Heart left ventricle (tissue), 13 donors: Measurements from ENCODE around the gene SH3RF3.

ENCODE experiments used
- POLR2A ChIP-seq, 2 donors: fragments of 450-650 bp; IDR thresholded peaks; one replicate each; pipeline ENCODE4 v1.6.1; 2017; ENCODE audit warnings: antibody characterized with exemption in 2 of 2, mild to moderate bottlenecking in 2 of 2, moderate library complexity in 2 of 2
- TF ChIP-seq, protein P1 (sequence below), 12 donors: fragments of 200-600 bp; sonication (generic) in 4 of 12; IDR thresholded peaks; one replicate each; pipeline versions ENCODE4 v1.5.0 to v1.8.0; 2018 to 2022; ENCODE audit warnings: antibody characterized with exemption in 12 of 12, mild to moderate bottlenecking in 5 of 12
- donor health status: ischemic (EF 13 %, LVEDD 7.1; RV severe dilation, severe dysfunction).
- donor health status: DM: no; HTN: yes; CAD: no.
- donor health status: DM: no; HTN: no; CAD: no.
- donor health status: ischemic (EF 25% LVEDD 6.9; RV normal size, moderate dysfunction).
- donor health status: ischemic (EF 25% LVEDD 5.7; RV mildly dilated, moderate dysfunction).
- donor health status: ischemic (EF 35%, LVEDD 5.7; RV mildly dilated, moderate dysfunction).
- donor health status: nonischemic (EF 11% LVEDD 7.7; RV severe dilation, severe dysfunction).
- donor health status: DM: yes; HTN: yes; CAD: no.
- donor health status: PGD.
- donor health status: ischemic (EF 29% LVEDD 5.4; RV normal size, mild dysfunction).
- donor health status: nonischemic (EF 23%, LVEDD 6.1; RV moderate dilation, normal function).

DNA sequence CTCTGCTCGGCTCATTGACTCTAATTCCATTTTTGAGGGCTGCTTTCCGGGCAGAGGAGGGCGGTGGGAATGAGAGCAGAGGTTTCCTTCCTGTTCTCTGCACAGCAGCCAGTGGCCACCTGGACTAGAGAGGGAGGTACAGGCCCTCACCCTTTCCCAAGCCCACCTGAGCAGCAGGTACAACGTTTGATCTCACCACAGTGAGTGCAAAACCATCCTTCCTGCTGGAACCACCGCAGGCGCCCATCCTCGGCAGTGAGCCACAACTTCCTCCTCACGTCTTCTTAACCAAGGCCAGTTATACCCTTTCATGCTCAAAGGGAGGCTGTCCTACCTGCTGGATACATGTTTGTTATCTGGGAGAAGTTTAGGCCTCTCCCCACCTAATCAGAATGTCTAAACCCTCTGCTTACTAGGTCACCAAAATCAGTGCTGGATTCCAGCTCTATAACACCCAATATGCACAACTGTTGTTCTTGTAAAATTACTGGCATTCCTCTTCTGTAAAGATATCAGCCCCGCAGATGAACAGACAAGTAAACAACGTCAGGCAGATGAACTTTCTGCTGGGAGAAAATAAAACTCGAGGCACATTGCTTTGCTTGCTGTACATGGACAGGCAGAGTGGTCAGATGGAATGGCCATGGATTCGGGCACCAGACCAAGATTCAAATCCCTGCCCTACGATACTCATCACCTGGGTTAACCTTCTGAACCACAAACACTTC lies 191.4 kb downstream of the SH3RF3 start:
- TF ChIP-seq POLR2A (IDR thresholded peaks at IDR 0.05) = no peak
- TF ChIP-seq, protein P1, sequence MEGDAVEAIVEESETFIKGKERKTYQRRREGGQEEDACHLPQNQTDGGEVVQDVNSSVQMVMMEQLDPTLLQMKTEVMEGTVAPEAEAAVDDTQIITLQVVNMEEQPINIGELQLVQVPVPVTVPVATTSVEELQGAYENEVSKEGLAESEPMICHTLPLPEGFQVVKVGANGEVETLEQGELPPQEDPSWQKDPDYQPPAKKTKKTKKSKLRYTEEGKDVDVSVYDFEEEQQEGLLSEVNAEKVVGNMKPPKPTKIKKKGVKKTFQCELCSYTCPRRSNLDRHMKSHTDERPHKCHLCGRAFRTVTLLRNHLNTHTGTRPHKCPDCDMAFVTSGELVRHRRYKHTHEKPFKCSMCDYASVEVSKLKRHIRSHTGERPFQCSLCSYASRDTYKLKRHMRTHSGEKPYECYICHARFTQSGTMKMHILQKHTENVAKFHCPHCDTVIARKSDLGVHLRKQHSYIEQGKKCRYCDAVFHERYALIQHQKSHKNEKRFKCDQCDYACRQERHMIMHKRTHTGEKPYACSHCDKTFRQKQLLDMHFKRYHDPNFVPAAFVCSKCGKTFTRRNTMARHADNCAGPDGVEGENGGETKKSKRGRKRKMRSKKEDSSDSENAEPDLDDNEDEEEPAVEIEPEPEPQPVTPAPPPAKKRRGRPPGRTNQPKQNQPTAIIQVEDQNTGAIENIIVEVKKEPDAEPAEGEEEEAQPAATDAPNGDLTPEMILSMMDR (IDR thresholded peaks at IDR 0.05) = no peak
